H9 (cell line): Measurements from ENCODE around the gene KIF14. TPM values are rescaled to one million over a fixed set of nuclear protein-coding genes. Genes with fewer than 3 reads are reported as not detected.

ENCODE experiments used
- DNase-seq: peaks from one replicate; pipeline ENCODE4 v3.0.0-alpha.2; 2017
- H2AFZ ChIP-seq: one replicate; pipeline ENCODE4 v1.6.1; 2013; ENCODE audit warnings: mild to moderate bottlenecking, low read length, control low read depth, moderate library complexity
- H2AK5ac ChIP-seq: 2 replicates; pipeline ENCODE4 v1.6.1; 2013; ENCODE audit warnings: low read length, control low read depth, mixed read lengths; ENCODE audit not compliant: insufficient read length
- H2BK120ac ChIP-seq: one replicate; pipeline ENCODE4 v1.6.1; 2013; ENCODE audit warnings: low read depth, mild to moderate bottlenecking, low read length, control low read depth, inconsistent platforms; ENCODE audit not compliant: poor library complexity, severe bottlenecking
- H2BK12ac ChIP-seq: 2 replicates; pipeline ENCODE4 v1.6.1; 2013; ENCODE audit warnings: low read length, control low read depth, mixed read lengths, low read depth; ENCODE audit not compliant: insufficient read length
- H2BK15ac ChIP-seq: 2 replicates; pipeline ENCODE4 v1.6.1; 2013; ENCODE audit warnings: low read depth, low read length, control low read depth
- H2BK20ac ChIP-seq: one replicate; pipeline ENCODE4 v1.6.1; 2013; ENCODE audit warnings: low read depth, mild to moderate bottlenecking, low read length, control low read depth, inconsistent platforms; ENCODE audit not compliant: poor library complexity, severe bottlenecking
- H2BK5ac ChIP-seq: 2 replicates; pipeline ENCODE4 v1.6.1; 2013; ENCODE audit warnings: low read length, control low read depth, mixed read lengths; ENCODE audit not compliant: insufficient read length
- H3K14ac ChIP-seq: 2 replicates; pipeline ENCODE4 v1.6.1; 2013; ENCODE audit warnings: low read length, control low read depth; ENCODE audit not compliant: insufficient read depth
- H3K18ac ChIP-seq: 2 replicates; pipeline ENCODE4 v1.6.1; 2013; ENCODE audit warnings: low read depth, mild to moderate bottlenecking, mixed read lengths, low read length, control low read depth; ENCODE audit not compliant: insufficient read length
- H3K23ac ChIP-seq: 2 replicates; pipeline ENCODE4 v1.6.1; 2013; ENCODE audit warnings: low read length, control low read depth, mixed read lengths, low read depth; ENCODE audit not compliant: insufficient read length
- H3K23me2 ChIP-seq: 2 replicates; pipeline ENCODE4 v1.6.1; 2013; ENCODE audit warnings: low read depth, mild to moderate bottlenecking, mixed read lengths, low read length, control low read depth; ENCODE audit not compliant: insufficient read length, poor library complexity, severe bottlenecking
- H3K27ac ChIP-seq: 2 replicates; pipeline ENCODE4 v1.5.1; 2013; ENCODE audit warnings: low read length, control low read depth, mixed read lengths, low read depth; ENCODE audit not compliant: insufficient read length
- H3K27me3 ChIP-seq: 2 replicates; pipeline ENCODE4 v1.6.1; 2013; ENCODE audit warnings: low read length, control low read depth, inconsistent platforms; ENCODE audit not compliant: insufficient read depth
- H3K4ac ChIP-seq: 2 replicates; pipeline ENCODE4 v1.6.1; 2013; ENCODE audit warnings: low read depth, mild to moderate bottlenecking, control low read depth, inconsistent platforms, low read length, moderate library complexity
- H3K4me1 ChIP-seq: 2 replicates; pipeline ENCODE4 v1.6.1; 2013; ENCODE audit warnings: low read length, control low read depth, inconsistent platforms; ENCODE audit not compliant: insufficient read depth
- H3K4me2 ChIP-seq: 2 replicates; pipeline ENCODE4 v1.6.1; 2013; ENCODE audit warnings: low read length, control low read depth, mixed read lengths; ENCODE audit not compliant: insufficient read length, insufficient read depth
- H3K56ac ChIP-seq: 2 replicates; pipeline ENCODE4 v1.6.1; 2013; ENCODE audit warnings: low read depth, mild to moderate bottlenecking, mixed read lengths, low read length, control low read depth; ENCODE audit not compliant: insufficient read length
- H3K79me1 ChIP-seq: 2 replicates; pipeline ENCODE4 v1.6.1; 2013; ENCODE audit warnings: low read depth, mild to moderate bottlenecking, moderate library complexity, low read length, control low read depth, inconsistent platforms; ENCODE audit not compliant: insufficient read depth, poor library complexity, severe bottlenecking
- H3K79me2 ChIP-seq: 2 replicates; pipeline ENCODE4 v1.6.1; 2013; ENCODE audit warnings: low read length, control low read depth, inconsistent platforms; ENCODE audit not compliant: insufficient read depth
- H3K9ac ChIP-seq: 2 replicates; pipeline ENCODE4 v1.6.1; 2013; ENCODE audit warnings: low read length, control low read depth, mixed read lengths; ENCODE audit not compliant: insufficient read length; ENCODE audit errors: extremely low read depth
- H3K9me3 ChIP-seq: one replicate; pipeline ENCODE4 v1.6.1; 2013; ENCODE audit warnings: low read depth, low read length, inconsistent platforms; ENCODE audit not compliant: control insufficient read depth
- H3T11ph ChIP-seq: one replicate; pipeline ENCODE4 v1.6.1; 2013; ENCODE audit warnings: mild to moderate bottlenecking, low read length, control low read depth, inconsistent platforms
- H4K20me1 ChIP-seq: one replicate; pipeline ENCODE4 v1.6.1; 2013; ENCODE audit not compliant: control insufficient read depth, insufficient read length, insufficient read depth
- H4K5ac ChIP-seq: 2 replicates; pipeline ENCODE4 v1.6.1; 2013; ENCODE audit warnings: low read depth, mild to moderate bottlenecking, mixed read lengths, low read length, control low read depth; ENCODE audit not compliant: insufficient read length
- H4K8ac ChIP-seq: replicated peaks from 2 replicates; pipeline ENCODE4 v1.6.1; 2013; ENCODE audit warnings: low read length, control low read depth, mixed read lengths, low read depth; ENCODE audit not compliant: insufficient read length
- H4K91ac ChIP-seq: 2 replicates; pipeline ENCODE4 v1.6.1; 2013; ENCODE audit warnings: low read depth, mild to moderate bottlenecking, moderate library complexity, mixed read lengths, low read length, control low read depth; ENCODE audit not compliant: insufficient read length
- H3K27ac Mint-ChIP-seq, 3 experiments: 2 replicates in 2 of 3; 3 replicates in 1 of 3; pipeline ENCODE4 v1.8.0; 2020 to 2021; ENCODE audit warnings: mixed read lengths in 3 of 3, mild to moderate bottlenecking in 1 of 3, moderate library complexity in 1 of 3
- H3K27me3 Mint-ChIP-seq: 2 replicates; pipeline ENCODE4 v1.8.0; 2021; ENCODE audit warnings: low read depth, mild to moderate bottlenecking, moderate library complexity, mixed read lengths
- H3K36me3 Mint-ChIP-seq, 3 experiments: 2 replicates in 2 of 3; 3 replicates in 1 of 3; pipeline ENCODE4 v1.8.0; 2020 to 2021; ENCODE audit warnings: low read depth in 3 of 3, mixed read lengths in 3 of 3; ENCODE audit not compliant: insufficient read depth in 1 of 3
- H3K4me1 Mint-ChIP-seq, 2 experiments: 2 replicates each; pipeline ENCODE4 v1.8.0; 2020; ENCODE audit warnings: mixed read lengths in 2 of 2
- H3K4me3 Mint-ChIP-seq, 2 experiments: 2 replicates in 1 of 2; 3 replicates in 1 of 2; pipeline ENCODE4 v1.8.0; 2020 to 2021; ENCODE audit warnings: mild to moderate bottlenecking in 2 of 2, mixed read lengths in 2 of 2, moderate library complexity in 1 of 2
- H3K9me3 Mint-ChIP-seq, 2 experiments: 2 replicates in 1 of 2; 3 replicates in 1 of 2; pipeline ENCODE4 v1.8.0; 2020; ENCODE audit warnings: mild to moderate bottlenecking in 2 of 2, mixed read lengths in 2 of 2, moderate library complexity in 1 of 2
- WGBS: extraction: QIAGEN DNeasy Blood & Tissue Kit; methylation state at CpG from one replicate; pipeline ENCODE4 v1.1.7; 2013; ENCODE audit warnings: missing lambda C conversion rate, low lambda C conversion rate, mixed read lengths; ENCODE audit not compliant: insufficient read length; ENCODE audit errors: extremely low coverage; 5-methylcytosine and 5-hydroxymethylcytosine counted together
- total RNA-seq: library from RNA; stranded (reverse); gene quantifications from 2 replicates; pipeline ENCODE4 v1.2.1, GENCODE V29; 2021
- TF ChIP-seq, protein P1 (sequence below): fragments of 200-600 bp; sonication (generic); conservative IDR thresholded peaks from 3 replicates; pipeline ENCODE4 v1.8.0; 2021; ENCODE audit warnings: antibody characterized with exemption, mild to moderate bottlenecking

KIF14 gene
- total RNA-seq, 1 experiment from 2014 or later = 18.2 TPM

DNA sequence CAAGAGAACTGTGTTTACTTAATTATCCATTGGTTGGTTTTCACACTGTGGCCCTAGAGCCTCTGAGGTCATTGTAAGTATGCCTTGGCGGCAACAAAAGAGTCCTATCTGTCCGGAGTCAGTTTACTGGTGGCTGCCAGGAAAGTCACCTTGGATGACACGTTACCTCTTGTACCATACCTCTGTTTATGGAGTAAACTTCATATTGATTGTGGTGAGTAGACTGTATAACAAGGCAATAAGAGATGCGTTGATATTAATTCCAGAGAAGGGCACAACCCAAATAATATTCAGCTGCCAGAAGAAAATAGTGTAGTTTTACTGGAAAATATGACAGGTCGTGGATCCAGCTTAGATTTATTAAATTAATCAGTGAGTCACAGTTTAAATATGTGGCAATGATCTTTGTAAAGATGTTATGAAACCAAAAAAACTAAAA, 20.4 kb upstream of the KIF14 start:
- Histone ChIP-seq H3K9me3 (no peaks in the 10 kb centered on the region), H4K91ac (no peak overlapping the region), H2BK12ac (no peak overlapping the region), H3K4me2 (no peak overlapping the region), H3K14ac (no peak overlapping the region), H2AFZ (no peak overlapping the region), H2BK5ac (no peak overlapping the region), H3K23me2 (no peaks in the 10 kb centered on the region), H3K27me3 (no peaks in the 10 kb centered on the region), H3K4ac (no peak overlapping the region), H2AK5ac (no peak overlapping the region), H2BK120ac (no peak overlapping the region), H3T11ph (no peak overlapping the region), H3K79me1 (no peaks in the 10 kb centered on the region), H3K23ac (no peak overlapping the region), H4K20me1 (no peaks in the 10 kb centered on the region), H2BK20ac (no peak overlapping the region), H2BK15ac (no peak overlapping the region), H4K5ac (no peak overlapping the region), H3K18ac (no peak overlapping the region), H4K8ac (no peak overlapping the region), H3K4me1 (no peaks in the 10 kb centered on the region), H3K79me2 (no peaks in the 10 kb centered on the region), H3K9ac (no peak overlapping the region), H3K27ac (no peak overlapping the region), H3K56ac (no peak overlapping the region)
- H3K36me3 Mint-ChIP-seq = peaks cover 0 to 20% (median 19%) of the 10 kb centered on the region in 3 experiments; a peak in 5 of 7 replicates
- H3K4me3 Mint-ChIP-seq = no peak overlapping the region
- H3K27ac Mint-ChIP-seq = no peak overlapping the region
- H3K27me3 Mint-ChIP-seq = no peaks in the 10 kb centered on the region
- 0 out of 4 replicates have a peak, but pooled peaks cover 0 to 2% of the 10 kb centered on the region in 2 experiments for H3K4me1 Mint-ChIP-seq
- WGBS = no CpG with 5 or more reads among the region's 5 CpGs
- DNase-seq = no peak
- H3K9me3 Mint-ChIP-seq = no peaks in the 10 kb centered on the region
- TF ChIP-seq, protein P1, sequence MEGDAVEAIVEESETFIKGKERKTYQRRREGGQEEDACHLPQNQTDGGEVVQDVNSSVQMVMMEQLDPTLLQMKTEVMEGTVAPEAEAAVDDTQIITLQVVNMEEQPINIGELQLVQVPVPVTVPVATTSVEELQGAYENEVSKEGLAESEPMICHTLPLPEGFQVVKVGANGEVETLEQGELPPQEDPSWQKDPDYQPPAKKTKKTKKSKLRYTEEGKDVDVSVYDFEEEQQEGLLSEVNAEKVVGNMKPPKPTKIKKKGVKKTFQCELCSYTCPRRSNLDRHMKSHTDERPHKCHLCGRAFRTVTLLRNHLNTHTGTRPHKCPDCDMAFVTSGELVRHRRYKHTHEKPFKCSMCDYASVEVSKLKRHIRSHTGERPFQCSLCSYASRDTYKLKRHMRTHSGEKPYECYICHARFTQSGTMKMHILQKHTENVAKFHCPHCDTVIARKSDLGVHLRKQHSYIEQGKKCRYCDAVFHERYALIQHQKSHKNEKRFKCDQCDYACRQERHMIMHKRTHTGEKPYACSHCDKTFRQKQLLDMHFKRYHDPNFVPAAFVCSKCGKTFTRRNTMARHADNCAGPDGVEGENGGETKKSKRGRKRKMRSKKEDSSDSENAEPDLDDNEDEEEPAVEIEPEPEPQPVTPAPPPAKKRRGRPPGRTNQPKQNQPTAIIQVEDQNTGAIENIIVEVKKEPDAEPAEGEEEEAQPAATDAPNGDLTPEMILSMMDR = no peak
